NCI-H1930 (cell line): Measurements from ENCODE around the gene PDCD4.

ENCODE experiments used
- DNase-seq, 2 experiments: peaks; one replicate each; lab custom pipeline; 2025; lab: John Stamatoyannopoulos, UW

The PDCD4 gene

DNA sequence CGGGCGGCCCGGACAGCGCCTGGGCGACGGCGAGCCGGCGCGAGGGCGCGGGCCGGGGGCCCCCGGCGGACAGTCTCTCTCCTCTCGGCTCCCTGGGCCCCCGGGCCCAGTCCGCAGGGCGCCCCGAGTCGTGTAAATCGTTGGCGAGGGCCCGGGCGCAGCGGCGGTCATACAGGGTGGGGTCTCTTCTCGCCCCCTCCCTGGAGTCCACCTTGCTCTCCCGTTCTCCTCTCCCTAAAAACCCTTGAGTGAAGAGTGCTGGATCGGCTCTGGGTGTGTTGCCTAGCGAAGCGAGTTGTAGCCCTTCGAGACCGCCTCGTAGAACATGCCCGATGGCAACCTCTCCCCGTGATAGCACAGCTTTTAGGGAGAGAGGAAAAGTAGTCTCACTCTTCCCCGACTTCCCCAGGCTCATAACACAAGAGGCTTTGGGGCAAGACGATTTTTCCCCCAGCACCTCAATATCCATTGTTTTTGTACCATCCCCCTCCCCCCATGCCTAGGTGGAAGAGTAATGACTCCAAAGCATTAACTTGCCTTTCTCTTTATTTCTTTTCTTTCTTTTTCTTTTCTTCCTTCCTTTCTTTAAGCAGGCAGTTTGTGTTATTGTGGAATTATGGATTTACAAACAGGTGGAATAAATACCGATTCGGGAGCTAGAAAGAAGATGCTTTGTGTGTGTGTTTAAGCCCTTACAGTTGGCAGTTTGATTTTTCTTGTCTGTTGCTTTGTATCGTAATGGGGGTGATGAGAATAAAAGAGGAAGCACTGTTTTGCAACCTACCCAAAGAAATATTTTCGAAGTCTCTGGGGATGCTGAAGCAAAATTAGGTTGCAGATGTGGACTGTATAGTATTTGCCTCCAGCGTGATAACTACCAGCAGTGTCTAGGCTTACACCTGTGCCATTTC is 48.5 kb downstream of the PDCD4 start:
- peak in 1 of 2 experiments; percentile 12 for DNase-seq

GRCh38 chr10:110923856-110924493 is 52.2 kb downstream of the PDCD4 start:
- DNase-seq = no peak

DNA sequence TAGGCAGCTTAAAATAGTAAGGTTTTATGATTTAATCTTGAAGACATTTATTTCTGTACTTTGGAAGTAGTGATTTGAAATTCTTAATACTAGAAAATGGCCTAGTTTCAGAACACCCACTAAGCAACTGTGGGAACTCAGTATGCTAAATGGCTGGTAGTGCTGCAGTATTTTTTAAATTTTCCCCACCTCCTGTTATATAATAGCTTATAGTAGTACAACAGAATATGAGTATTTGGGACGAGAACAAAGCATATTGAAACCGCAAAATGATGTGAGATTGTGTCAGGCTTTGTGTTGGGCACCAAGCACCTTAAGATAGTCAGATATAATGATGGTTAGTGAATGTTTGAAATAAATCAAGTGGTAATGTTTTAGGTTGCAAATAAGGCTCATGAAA is 55.7 kb downstream of the PDCD4 start:
- no peak for DNase-seq

GRCh38 chr10:110931769-110932381 is 60.1 kb downstream of the PDCD4 start:
- DNase-seq = no peak

GRCh38 chr10:110932505-110933180 is 60.9 kb downstream of the PDCD4 start:
- DNase-seq = no peak

DNA sequence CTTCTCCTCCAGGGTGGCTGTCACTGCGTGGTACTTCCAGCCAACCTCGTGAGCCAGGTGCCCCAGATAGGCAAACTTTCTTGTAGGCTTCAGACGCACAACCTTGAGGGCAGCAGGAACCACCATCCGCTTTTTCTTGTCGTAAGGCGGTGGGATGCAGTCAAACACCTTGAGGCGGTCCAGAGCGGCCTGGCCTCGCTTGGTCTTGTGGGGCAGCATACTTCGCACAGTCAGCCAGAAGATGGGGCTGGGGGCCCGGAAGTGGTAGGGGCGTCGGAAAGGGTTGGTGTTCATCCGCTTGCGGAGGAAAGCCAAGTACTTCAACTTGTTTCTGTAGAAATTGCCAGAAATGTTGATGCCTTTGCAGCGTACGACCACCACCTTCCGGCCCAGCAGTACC is 65.0 kb downstream of the PDCD4 start:
- no peak for DNase-seq

- no peak for DNase-seq
Observed at GRCh38 chr10:110939419-110939818, 67.7 kb downstream of the PDCD4 start.

GRCh38 chr10:110944792-110945396 is 73.2 kb downstream of the PDCD4 start:
- DNase-seq = no peak

DNA sequence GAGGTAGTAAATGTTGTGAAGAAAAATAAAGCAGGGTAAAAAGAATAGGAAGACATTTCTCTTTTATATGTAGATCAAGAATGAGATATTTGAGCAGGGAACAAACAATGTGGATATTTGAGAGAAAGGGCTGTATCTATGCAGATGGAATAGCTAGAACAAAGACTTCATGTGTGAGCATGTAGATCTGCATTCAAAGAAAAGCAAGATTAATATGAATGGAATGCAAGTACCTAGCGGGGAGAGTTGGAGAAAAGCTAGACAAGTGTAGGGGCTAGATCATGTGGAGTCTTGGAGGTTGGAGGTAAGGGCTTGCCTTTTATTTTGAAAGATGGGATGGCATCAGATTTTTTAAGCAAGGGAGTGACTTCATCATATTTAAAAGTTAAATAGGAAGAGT is 74.8 kb downstream of the PDCD4 start:
- DNase-seq = no peak

GRCh38 chr10:110947061-110947595 is 75.4 kb downstream of the PDCD4 start:
- no peak for DNase-seq
